ENCODE results near the gene USP34.
"Not testable (repeated sequence)": the region's sequence is repeated elsewhere in the genome, so short reads cannot be mapped to it uniquely, and the experiment has no call there.

USP34 gene

DNA sequence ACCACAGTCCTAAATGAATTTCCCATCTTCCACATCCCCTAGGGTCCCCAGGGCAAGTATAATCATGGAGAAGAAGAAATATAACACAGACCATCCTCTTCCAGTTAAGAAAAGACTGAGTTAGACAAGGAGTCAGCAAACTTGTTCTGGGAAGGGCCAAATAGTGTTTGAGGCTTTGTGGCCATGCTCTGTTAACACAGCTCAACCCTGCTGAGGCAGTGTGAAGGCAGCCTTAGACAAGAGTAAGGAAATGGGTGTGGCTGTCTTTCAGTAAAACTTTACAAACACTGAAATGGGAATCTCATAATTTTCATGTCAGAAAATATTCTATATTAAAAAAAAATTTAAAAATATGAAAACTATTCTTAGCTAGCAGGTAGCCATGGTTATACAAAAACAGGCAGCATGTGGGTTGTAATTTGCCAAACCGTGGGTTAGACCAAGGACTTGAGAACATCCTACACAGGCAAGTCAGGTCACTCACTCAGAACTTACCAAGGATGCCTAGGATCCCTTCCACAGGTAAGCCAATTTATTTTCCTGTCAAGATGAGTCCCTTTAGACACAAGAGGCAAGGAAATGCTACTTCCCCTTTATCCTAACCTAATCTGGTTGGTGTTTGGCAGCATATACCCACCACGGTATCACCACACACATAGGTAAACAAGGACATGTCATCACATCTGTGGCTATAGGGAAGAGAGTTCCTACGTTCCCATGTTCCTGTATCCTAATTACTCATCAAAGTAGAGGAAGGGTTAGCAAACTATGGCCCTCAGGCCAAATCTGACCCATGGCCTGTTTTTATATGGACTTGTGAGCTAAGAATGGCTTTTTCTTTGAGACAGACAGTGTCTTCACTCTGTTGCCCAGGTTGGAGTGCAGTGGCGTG lies 277.0 kb downstream of the USP34 start:
- DNase-seq (ENCODE audit: low read depth in 2 of 3, low spot score in 1 of 3), result no peak

DNA sequence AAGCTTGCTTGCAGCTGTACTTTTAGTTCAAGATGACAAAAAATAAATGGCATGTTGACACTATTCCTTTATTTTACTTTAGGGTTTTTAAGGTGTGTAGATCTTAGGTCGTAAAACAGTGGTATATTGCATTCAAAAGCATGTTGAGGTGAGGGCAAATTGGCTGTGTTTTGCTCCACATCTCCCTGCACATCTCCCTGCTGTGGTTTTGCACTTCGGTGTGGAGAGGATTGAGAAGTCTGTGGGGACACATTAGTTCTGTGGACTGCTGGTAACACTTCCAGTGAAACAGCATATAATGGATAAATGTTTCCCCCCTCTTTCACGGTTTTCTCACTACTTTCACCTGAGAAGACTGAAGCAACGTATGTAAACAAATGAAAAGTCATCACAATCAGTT lies 283.8 kb downstream of the USP34 start:
- DNase-seq (ENCODE audit: low read depth in 2 of 3, low spot score in 1 of 3), result no peak

DNA sequence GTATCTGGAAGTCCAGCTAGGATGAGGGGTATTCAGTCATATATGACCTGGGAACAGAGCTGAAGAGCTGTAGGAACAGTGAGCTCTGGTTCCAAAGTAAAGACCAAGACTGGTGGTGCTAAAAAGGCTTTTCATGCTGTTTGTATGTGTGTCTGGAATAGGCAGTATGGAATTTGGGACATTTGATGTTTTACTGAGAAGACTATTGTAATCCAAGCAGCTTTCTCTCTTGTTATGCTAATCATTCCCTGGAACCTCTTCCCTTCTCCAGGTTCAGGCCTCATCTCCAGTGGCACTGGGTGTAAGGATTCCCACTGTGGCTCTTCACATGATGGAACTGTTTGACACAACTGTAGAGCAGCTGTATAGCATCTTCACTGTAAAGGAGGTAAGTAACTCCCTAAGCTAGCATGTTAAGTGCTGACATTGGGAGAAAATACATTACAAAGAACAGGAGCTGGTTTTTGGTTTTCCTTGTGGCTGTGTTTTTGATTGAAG lies 285.6 kb downstream of the USP34 start:
- DNase-seq (ENCODE audit: low read depth in 2 of 3, low spot score in 1 of 3), result no peak

DNA sequence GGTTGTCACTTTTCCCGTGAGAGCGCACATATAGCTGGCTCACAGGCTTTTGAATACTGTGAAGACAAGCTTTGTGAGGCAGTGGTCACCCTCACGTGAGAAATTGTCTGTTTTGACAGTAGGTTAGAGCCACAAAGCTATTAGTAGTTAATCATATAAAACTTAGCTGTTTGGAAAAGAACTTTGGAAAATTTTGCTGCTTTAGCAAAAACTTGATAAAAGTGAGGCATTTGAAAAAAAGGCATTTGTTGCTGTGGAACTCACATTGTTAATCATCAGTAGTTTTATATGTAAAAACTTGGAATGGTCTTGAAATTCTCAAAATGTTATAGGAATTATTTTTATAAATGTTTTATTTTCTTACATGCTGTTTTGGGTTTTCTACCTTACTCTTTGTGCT lies 286.6 kb downstream of the USP34 start:
- no peak for DNase-seq (ENCODE audit: low read depth in 2 of 3, low spot score in 1 of 3)

DNA sequence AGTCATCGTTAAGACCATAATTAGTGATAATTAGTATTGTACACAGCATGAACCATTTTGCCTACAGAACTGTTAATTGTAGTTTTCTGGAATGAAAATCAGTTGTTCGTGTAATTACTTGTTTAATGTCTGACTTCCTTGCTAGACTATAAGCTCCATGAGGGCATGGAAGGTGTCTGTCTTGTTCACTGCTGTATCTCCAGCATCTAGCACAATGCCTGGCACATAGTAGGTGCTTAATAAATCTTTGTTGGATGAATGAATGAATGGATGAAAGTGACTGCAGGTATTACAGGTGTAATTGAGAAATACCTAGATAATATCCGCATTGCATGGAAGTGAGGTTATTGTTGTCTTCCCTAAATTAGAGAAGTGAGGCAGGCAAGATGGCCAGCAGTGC lies 287.1 kb downstream of the USP34 start:
- DNase-seq (ENCODE audit: low read depth in 2 of 3, low spot score in 1 of 3), result no peak

DNA sequence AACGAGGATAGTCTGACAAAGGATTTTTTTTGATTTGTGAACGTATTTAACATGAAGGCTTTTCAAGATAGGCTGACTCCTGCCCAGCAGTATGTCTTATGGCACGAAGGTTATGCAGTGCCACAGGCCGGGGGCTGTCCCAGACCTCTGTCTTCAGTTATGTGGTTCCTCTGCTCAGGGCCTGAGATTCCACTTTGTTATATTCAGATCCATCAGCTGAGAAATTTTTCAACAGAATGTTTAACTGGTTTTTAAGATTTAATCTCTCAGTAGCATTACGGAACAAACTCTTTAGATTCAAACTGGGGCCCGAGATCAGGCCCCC lies 288.9 kb downstream of the USP34 start:
- DNase-seq (ENCODE audit: low read depth in 2 of 3, low spot score in 1 of 3), result no peak

DNA sequence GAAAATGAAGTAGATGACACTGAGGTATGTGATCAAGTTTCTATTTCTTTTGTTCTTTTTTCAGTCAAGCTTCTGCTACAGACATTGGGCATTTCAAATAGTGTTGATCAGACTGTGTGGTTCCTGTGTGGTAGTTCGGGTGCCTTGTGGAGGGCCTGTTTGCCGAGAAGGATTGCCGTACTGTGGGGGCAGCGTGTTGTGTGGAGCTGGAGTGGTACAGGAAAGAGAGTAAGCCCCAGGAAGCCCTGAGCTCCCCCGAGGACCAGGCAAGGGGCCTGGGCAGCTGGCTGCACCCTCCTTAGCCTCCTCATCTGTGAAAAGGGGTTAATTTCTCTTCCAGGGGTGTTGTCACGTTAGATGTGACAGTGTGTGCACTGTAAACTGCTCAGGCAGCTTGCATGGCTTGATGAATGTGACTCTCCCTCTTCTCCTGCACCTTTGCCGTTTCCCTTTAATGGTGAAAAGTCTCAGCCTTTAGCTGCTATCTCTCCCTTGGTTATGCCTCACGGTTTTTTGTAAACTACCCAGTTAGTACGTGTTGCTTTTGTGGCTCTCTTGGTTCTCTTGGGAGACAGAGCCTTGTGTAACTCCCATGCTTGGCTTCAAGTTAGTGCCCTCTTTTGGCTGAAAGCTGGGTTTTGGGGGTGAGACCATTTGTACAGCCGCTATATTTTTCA lies 289.4 kb downstream of the USP34 start:
- DNase-seq (ENCODE audit: low read depth in 2 of 3, low spot score in 1 of 3), result no peak

DNA sequence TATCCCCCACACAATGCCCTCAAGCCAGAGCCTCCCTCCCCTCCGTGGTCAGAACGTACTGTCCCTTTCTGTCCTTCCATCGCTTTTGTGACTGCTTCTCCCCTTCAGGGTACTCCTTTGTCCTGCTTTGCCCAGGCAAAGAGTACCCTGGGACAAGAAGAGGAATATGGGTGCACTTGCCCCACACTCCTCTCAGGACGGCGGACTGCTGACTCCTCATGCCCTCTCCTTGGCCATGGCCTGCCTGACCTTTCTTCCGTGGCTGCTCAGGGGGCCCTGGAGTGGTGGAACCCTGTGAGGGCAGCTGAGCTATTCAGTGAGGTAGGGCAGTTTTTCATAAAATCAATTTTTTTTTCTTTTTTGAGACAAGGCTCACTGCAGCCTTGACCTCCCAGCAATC lies 290.2 kb downstream of the USP34 start:
- no peak for DNase-seq (ENCODE audit: low read depth in 2 of 3, low spot score in 1 of 3)

DNA sequence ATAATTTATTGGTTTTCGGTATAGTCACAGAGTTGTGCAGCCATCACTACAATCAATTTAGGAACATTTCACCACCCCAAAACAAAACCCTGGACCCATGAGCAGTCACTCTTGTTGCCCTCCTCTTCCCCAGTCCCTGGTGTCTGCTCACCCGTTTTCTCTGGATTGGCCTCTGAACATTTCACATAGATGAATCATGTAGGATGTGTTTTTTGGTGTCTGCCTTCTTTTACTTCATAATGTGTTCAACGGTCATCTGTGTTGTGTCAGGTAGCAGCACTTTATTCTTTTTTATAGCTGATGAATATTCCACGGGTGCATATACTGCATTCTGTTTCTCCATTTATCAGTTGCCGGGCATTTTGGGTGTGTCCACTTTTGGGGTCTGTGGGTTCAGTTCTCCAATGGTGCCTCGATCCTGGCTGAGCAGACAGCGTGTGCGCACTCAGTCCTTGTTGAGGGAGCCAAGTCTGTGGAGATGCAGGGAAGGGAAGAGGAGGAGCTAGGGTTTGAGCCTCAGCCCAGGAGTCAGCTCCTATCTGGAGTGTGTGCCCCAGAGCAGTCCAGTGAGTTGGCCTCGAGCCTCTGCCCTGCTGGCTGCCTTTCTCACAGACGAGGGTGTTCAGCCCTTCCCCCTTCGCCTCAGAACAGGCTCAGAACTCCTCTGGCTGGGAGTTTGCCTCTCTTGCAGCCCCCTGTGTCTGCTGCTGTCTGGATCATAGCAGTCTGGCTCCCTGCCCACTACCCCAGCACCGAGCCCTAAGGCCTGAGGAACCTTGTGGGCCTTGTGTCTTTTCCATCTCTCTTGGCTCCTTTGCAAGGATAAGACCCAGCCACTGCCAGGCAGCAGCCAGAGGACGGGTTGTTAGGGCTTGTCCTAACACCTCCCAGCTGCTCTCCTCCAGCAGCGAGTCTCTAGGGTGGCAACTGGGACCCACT lies 290.9 kb downstream of the USP34 start:
- no peak for DNase-seq (ENCODE audit: low read depth in 2 of 3, low spot score in 1 of 3)

DNA sequence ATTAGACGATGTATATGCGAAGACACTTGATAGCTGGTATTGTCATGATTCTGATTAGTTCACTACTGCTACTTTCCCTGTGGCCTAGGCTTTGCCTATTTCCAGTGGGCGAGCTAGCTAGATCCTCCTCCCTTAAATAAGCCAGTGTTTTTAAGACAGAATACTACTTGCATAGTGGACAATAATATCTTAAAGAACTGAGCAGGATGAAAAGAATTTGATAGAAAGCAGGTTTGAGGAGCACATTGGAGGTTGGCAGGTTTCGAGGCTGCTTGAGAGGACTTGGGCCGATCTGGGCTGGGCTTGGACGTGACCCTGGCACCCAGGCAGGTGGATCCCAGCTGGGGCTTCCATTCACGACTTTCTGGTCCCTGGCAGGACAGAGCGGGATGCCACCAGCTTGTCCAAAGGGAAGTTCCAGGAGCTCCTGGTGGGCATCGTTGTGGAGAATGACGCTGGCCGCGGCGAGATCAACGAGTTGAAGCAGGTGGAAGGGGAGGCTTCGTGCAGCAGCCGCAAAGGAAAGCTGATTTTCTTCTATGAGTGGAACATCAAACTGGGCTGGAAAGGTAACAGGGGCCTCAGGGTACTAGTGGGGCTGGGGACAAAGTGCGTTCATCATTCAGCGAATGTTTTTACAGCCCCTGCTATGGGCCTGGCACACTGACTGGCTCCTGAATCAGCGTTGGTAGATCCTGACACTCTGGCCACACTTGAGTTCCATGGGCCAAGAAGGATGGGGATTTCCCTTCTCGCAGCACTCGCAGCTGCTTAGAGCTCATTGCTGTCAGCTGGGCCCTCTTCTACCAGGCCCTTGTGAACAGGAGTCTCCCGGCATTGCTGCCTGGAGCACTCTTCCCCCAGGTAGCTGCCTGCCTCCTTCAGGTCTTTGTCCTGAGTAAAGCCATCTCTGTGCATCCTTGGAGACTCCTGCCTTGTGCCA lies 292.0 kb downstream of the USP34 start:
- no peak for DNase-seq (ENCODE audit: low read depth in 2 of 3, low spot score in 1 of 3)

DNA sequence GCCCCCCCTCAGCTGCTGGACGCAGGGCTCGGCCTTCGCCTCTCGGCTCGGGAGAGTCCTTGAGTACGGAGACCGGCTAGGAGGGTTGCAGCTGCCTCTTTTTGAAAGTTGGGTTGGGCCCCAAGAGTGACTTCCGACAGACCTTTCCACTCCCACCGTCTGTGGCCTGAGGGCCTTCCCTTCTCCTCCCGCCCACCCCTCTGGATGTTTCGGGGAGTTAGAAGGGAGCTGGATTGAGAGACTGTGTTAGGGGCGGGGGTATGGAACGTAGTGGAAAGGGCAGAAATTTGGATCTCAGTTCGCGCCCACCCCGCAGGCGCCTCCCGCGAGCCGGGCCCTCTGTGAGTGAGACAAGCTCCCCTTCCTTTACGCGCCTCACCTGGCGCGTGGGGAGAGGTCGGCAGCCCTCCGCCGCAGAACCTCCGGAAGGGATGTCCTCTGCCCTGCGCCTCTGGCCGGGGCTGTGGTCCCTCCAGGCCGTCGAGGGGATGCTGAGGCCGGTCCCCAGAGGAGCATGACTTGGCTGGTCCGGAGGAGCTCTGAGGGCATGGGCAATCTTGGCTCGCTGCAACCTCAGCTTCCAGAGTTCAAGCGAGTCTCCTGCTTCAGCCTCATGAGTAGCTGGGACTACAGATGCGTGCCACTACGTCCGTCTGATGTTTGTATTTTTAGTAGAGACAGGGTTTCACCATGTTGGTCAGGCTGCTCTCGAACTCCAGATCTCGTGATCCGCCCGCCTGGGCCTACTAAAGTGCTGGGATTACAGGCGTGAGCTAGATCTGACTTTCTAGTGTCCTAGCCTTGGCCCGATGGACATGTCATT lies 292.9 kb downstream of the USP34 start:
- DNase-seq (ENCODE audit: low read depth in 2 of 3, low spot score in 1 of 3), result peak in 2 of 3 donors; percentile 11 to 28

DNA sequence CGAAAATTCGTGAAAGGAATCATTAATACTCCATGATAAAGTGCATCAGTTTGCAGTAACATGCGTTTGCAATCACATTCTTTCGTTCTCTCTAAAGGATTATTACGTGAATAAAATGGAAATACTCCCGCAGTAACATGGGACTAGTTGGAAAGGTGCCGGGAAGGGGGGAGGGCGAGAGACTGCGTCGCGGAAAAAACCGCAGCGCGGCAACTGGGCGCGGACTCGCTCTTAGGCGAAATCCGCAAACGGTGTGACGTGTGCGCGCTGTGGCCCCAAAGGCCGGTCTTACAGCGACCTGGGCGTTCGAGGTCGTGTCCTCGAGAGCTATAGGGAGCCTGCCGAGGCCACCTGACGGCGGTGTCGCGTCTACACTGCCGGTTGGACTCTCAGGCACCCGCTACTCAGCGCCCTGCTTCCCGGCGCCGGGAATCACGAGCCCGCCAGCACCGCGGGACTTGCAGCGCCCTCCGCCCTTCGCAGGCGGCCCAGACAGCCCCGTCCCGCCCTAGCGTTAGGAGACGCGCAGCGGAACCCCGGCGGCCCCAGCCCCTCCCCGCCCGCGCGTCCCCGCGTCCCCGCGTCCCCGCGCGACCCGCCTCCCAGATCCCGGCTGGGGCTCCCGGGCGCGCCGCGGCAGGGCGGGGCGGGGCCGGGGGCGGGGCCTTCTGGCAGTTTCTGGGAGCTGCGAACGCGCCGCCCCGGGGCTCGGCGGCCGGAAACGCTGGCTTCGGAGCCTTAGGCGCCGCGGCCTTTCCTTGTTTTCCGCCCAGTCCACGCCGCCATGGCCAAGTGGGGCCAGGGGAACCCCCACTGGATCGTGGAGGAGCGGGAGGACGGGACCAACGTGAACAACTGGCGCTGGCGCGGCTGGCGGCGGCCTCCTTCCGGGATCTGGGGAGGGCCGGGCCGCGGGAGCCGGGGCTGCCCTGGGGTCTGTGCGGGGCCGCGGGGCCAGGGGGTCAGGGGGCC lies 293.8 kb downstream of the USP34 start:
- DNase-seq (ENCODE audit: low read depth in 2 of 3, low spot score in 1 of 3), result peak; percentile 88 to 94 (median 91)

DNA sequence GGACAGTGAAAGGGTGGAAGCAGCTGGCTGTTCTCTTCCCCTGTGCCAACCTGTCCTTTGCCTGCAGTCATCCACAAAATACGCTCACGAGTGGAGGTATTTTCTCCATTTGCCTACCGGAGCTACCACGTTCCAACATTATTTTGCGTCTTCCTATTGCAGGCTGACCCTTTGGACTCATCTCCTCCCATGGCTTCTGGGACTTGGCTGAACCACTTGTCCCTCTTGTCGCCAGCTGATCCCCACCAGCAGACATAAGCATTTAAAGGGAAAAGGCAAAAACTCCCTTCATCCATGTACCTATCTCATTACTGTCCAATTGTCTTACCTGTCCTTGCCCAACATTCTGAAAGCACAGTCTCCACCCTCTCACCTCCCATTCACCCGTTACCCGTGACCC lies 295.9 kb downstream of the USP34 start:
- no peak for DNase-seq (ENCODE audit: low read depth in 2 of 3, low spot score in 1 of 3)

DNA sequence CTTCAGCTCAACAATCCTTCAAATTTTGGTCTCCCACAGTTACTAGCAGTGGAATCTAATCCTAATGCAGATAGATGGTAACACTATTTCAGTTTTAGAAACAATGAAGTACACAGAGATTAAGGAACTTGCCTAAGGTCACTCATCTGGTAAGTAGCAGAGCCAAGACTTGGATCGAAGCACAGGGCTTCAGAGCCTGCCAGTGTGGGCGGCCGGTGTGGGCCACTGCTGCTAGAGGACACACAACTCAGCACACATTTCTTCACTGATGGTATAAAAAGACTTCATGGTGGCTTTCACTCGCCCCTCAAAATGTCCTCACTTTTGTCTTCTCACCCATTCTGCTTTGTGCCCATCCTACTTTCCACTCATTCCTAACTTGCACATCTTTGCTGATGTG lies 297.8 kb downstream of the USP34 start:
- no peak for DNase-seq (ENCODE audit: low read depth in 2 of 3, low spot score in 1 of 3)

DNA sequence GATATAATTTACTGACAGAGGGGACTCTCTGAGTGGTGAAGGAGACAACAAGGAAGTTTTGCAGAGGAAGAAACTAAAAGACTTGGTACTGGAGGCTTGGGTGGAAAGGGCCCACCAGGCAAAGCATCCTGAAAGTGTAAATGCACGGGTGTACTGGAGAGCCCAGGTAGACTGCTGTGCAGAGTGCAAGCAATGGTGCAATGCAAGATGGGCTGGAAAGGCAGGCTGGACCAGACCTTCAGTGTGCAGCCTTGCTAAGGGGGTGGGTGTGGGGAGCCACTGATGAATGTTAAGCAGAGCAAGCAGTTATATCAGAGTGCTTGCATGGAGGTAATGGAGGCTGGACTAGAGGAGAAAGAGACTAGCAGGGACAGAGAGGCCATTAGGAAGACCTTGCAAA lies 298.2 kb downstream of the USP34 start:
- DNase-seq (ENCODE audit: low read depth in 2 of 3, low spot score in 1 of 3), result no peak

DNA sequence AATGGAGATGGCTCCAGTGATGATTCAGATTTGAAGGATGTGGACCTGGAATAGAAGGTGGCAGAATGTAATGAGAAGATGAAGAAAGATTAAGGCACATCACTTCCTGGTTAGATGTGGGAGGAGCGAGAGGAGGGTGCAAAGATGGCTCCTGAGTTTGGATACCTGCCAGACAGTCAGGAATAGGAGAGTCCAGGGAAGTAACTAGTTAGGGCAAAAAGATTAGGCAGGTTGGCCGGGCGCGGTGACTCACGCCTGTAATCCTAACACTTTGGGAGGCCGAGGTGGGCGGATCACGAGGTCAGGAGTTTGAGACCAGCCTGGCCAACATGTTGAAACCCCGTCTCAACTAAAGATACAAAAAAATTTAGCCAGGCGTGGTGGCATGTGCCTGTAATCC lies 303.3 kb downstream of the USP34 start:
- DNase-seq (ENCODE audit: low read depth in 2 of 3, low spot score in 1 of 3), result no peak

DNA sequence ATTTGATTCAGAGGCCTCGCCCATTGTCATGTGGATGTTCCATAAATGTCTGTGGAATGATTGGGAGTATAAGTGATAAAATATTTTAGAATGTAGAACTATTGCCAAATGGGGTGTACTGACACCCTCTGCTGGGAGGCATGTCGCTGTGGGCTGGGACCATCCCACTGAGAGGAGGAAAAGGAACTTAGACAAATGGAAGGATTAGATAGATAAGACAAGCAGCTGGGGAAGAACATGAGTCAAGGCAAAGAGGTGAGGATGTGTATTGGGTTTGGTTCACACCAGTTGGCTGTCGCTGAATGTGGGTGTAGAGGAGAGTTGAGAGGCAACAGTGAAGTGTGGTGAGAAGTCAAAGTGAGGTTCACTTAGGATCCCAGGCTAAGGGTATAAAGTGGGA lies 304.9 kb downstream of the USP34 start:
- no peak for DNase-seq (ENCODE audit: low read depth in 2 of 3, low spot score in 1 of 3)

DNA sequence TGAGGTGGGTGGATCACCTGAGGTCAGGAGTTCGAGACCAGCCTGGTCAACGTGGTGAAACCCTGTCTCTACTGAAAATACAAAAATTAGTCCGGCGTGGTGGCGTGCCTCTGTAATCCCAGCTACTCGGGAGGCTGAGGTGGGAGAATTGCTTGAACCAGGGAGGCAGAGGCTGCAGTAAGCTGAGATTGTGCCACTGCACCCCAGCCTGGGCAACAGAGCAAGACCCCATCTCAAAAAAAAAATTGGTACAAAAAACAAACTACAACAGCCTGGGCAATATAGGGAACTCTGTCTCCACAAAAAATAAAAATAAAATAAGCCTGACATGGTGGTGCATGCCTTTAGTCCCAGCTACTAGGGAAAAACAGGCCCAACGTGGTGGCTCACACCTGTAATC lies 305.8 kb downstream of the USP34 start:
- not testable (repeated sequence) for DNase-seq (ENCODE audit: low read depth in 2 of 3, low spot score in 1 of 3)
